CD4-positive, alpha-beta T cell treated with Interleukin-4 for 4 hours (primary cell): ENCODE measurements around the gene ZFR2.
"Not testable (repeated sequence)": the region's sequence is repeated elsewhere in the genome, so short reads cannot be mapped to it uniquely, and the experiment has no call there.

Experiments
- DNase-seq: peaks from one replicate; pipeline ENCODE4 v3.0.0-alpha.2; 2020

ZFR2 gene

DNA sequence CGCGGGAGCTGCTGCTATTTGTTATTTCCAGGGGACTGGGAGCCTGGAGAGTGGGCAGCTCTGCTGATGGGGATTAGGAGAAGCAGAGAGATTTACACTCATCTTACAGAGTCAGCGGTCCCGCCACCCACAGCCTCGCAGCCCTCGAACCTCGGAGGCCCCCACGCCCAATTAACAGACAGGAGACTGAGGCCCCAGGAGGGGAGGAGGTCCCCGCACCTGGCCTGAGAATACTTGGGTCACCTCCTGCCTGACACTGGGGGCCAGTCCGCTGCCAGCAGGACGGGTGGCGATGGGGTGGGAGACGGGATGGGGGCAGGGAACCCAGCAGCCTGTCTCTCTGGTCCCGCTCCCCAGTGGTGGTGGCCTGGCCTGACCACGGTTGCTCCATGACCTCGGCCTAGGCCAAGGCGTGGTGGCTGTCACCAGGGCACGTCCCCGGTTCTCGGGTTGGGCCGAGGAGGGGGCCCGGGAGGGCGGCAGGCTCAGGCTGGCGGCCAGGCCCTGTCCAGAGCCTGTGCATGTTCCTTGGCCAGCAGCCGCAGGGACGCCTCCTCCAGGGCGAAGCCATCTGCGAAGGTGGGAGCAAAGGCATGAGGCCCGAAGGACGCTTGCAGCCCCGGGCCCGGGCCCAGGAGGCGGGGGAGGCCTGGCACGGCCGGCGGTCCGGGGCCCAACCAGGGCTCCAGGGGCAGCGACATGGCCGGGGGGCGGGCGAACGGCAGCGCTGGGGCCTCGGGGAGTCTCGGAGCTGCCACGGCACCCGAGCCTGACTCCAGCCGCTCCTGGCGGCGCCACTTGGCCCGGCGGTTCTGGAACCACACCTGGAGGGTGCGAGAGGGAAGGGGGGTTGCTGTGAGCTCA, 98.5 kb downstream of the ZFR2 start:
- no peak for DNase-seq

DNA sequence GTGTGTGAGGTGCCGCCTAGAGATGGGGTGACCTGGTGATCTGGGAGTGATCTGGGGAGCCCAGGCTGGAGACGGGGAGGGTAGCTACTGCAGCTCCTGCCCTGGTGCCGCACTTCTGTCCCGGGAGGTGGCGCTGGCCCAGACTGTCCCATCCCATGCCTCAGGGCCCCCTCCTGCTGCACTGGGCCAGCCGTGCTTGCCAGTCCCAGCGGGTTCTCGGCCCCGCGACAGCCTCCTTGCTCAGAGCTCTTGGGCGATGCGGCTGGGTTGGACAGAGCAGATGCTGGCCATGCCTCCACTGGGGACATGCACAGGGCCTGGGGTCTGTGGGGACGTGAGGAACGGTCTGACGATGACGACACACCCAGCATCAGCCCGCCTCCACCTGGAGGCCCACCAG, 99.3 kb downstream of the ZFR2 start:
- DNase-seq, result no peak

DNA sequence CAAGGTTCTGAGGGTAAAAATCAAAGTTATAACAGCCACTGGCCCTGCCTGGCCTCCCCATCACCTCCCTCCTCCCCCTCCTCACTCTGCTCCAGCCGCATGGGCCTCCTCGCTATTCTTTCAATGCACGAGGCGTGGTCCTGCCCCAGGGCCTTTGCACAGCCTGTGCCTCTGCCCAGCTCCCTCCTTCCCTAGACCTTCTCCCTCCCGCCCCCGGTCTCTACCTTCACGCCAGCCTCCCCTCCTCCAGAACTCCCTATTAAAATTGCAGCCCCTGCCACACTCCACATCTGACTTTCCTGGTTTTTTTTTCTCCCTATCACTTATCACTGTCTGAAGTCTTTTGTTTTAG, 100.1 kb downstream of the ZFR2 start:
- no peak for DNase-seq

DNA sequence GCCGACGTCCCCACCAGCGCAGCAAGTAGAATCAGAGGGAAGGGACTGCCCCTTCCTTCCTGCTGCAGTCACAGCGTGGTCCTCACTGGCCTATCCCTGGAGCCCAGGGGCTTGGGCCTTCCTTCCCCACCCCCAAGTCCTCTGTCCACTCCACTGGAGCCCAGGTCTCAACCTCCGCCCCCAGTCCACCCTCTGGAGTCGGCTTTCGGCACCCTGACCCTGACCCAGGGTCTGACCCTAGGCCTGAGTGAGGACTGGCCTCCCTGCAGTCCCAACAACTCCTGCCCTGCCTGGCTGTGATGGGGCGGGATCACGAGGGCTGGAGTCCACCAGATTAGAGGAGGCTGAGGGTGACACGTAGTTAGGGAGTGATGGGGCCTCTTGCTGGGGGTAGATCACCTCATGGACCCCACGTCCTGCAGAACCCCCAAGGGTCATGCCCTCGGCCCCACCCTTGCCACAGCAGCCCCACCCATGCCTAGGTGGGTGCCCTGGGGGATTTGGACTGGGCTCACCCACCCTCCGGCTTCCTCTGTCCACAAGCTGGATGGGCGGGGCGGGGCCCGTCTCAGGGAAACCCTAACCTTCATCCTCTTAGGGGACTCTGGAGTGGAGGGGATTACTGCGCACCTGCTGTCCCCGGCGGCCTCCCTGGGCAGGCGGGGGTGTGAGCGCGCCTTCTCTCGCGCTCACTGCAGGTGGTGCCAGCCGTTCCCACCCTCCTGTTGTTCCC, 100.7 kb downstream of the ZFR2 start:
- no peak for DNase-seq

DNA sequence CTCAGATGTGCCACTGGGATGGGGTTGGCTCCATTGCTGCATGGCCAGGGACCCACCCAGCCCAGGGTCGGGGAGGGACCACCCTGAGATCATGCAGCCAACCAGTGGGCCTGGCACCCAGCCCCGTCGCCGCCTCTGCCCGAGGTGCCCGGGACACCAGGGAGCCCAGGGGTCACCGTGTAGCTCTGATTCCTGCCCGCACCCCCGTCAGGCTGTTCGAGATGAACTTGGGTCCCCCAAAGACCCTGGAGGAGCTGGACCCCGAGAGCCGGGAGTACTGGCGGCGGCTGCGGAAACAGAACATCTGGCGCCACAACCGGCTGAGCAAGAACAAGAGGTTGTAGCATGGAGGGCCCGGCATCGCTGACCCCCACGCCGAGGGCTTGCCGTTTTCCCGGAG, 101.8 kb downstream of the ZFR2 start:
- DNase-seq, result no peak

DNA sequence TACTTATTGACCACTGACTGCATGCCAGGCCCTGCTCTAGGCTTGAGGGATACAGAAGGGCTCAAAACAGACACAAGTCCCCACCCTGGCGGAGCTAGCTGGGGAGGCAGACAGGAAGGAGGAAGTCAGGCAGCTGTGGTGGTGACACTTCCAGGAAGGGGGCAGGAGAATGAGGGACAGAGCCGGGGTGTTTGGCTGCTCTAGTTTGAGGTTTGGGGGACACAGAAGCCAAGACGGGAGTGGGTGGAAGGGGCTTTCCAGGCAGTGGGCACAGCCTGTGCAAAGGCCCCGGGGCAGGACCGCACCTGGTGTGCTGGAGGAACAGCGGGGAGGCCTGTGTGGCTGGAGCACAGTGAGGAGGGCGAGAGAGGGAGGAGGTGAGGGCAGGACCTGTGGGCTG, 102.3 kb downstream of the ZFR2 start:
- no peak for DNase-seq

DNA sequence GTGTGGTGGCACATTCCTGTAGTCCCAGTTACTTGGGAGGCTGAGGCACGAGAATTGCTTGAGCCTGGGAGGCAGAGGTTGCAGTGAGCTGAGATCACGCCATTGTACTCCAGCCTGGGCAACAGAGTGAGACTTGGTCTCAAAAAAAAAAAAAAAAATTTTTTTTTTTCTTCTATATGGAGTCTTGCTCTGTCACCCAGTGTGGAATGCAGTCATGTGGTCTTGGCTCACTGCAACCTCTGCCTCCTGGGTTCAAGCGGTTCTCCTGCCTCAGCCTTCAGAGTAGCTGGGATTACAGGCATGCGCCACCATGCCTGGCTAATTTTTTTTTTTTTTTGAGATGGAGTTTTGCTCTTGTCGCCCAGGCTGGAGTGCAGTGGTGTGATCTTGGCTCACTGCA, 103.1 kb downstream of the ZFR2 start:
- DNase-seq, result not testable (repeated sequence)

DNA sequence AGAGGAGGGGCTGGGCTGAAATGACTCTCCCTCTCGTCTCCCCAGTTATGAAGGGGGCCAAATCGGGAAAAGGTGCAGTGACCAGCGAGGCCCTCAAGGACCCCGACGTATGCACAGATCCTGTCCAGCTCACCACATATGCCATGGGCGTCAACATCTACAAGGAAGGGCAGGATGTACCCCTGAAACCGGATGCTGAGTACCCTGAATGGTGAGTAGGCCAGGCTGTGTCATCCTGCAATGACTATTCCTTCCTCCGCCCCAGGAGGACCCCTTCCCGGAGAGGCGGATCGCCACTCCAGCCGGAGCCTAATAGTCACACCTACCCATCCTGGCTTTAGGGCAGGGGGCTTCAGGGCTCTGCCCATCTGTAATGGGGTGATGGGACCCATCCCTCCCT, 103.7 kb downstream of the ZFR2 start:
- DNase-seq, result no peak

DNA sequence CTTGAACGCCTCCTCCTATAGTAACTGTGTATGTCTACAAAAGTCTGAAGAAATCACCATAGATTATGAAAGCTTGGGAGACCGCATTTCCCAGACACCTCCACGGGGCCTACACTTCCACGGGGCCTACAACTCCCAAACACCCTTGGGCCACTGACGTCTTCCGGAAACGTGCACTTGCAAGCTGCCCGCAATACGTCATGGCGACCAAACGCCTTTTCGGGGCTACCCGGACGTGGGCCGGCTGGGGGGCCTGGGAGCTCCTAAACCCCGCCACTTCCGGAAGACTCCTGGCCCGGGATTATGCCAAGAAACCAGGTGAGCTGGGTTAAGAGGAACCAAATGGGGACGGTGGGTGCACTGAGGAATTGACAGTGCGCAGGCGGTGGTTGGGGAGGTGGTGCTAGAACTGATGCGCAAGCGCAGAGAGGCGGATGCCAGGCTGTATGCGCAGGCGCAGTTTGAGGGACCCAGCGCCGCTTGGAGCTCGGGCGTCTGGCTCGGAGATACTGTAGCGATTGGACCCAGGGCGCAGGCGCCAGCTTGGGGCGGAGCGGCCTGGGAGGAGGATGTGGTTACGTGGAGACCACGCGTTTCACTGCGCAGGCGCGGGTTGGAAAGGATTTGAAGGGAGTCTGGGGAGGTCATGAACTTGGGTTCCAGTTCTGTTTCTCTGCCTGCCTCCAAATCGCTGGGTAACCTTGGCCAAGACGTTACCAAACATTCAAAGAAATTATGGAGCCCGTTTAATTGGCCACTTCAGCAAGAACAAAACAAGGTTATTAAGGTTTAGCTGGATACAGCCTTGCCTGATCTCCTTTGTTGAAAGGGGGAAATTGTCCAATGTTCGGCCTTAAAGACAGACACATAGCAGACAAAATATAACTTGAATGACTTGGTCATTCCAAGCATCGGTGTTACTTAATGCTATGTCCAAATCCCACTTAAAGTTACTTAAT, 106.1 kb downstream of the ZFR2 start, which contains the start of gene MRPL54:
Gene MRPL54 (plus strand): TSS at position 182 of the 959 bp plus-strand sequence. CDS start 19 bp downstream, at position 201.
- DNase-seq, result peak; percentile 99

DNA sequence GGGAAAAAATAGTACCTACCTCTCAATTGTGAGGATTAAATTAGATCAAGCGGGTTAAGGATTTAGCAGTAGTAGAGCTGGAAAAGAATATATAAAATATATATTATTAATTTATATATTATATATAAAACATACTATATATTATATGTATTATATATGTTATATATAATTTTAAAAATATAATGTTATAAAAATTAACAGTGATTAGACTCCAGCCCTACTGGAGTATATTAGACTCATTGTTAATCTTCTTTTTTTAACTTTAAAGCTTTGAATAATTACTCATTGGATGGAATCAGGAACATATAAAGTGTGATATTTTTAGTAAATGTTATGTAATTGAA, 106.7 kb downstream of the ZFR2 start:
- DNase-seq, result no peak

DNA sequence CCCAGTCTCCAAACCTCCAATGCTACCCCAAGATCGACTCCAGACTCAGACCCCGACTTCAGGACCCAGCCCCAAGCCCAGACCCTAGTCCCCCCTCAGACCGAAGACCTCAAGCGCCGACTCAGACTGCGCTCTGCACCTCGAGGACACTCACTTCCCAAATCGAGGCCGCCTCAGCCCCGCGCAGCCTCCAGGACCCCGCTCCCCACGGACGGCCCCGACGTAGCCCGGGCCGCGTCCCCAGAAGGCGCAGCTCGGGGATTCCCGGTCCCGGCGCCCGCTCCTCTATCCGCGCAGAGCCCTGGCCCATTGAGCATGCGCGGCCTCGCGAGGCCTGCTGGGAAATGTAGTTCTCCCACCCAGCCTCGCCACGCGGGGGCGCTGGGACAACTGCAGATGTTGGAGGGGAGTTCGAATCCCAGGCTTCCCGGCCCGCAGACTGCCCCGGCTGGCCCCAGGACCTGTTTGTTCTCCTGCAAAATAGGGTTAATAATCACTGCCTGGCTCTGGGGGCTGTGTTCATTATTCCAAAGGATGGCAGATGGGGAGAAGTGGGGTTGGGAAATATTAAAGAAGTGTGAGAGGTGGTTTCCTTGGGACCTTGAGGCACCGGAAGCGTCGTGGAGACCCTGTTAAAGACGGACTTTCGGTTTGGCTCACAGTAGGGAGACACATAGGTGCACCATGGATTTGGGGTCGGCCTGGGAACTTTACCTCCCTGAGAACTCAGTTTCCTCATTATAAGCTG, 107.3 kb downstream of the ZFR2 start, which contains the start of gene APBA3:
Gene APBA3 (minus strand): TSS at position 311 of the 748 bp plus-strand sequence. CDS start 1,428 bp downstream, outside the sequence.
- DNase-seq, result peak; percentile 91

DNA sequence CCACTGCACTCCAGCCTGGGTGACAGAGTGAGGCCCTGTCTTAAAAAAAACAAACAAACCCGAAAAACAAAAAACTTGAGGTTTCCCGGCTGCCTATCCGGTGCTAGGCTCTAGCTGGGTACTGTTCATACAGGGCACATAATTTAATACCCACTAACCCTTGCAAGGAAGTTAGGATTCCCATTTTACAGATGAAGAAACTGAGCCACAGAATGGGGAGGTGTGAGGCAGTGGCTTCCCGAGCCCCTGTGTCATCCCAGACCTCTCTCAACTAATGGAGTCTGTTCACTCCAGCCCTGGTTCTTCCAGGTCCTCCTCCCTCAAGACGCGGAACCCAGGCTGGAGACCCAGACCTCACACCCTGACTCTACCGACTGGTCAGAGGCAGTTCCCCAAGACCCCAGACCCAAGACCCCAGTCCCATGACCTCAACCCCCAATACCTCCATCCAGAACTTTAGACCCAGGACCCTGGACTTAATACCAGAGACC, 107.9 kb downstream of the ZFR2 start:
- DNase-seq, result peak; percentile 41

DNA sequence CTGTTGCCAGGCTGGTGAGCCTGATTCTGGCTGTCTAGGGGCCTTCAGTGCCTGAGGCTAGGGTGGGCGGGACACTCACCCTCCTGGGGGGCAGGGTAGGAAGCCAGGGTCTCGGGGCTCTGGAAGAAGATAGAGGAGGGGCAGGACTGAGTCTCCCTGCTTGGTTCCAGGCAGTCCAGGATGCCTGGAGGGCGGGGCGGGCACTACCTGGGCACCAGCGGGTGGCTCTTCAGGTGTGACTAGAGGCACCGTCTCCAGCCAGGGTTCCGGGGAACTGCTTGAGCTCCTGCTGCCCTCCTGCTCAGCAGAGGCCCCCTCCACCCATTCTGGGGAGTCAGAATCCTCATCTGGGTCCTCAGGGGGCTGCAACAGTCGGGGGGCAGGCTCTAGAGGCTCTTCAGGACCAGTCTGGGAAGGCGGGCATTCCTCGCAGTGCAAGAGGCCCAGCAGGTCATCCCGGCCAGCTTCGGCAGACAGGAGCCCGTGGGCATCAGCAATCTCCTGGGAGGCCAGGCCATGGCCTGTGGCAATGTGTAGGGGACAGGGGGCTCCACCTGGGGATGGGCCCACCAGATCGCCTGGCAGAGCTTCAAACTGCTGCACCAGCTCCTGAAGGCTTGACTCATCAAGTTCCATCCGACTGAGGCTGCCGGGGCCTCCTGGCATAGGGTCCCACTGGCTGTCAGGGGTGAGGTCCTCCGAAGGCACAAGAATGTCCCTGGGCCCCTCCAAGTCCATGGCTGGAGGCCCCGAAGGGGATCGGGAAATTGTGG, 109.2 kb downstream of the ZFR2 start:
- DNase-seq, result no peak

DNA sequence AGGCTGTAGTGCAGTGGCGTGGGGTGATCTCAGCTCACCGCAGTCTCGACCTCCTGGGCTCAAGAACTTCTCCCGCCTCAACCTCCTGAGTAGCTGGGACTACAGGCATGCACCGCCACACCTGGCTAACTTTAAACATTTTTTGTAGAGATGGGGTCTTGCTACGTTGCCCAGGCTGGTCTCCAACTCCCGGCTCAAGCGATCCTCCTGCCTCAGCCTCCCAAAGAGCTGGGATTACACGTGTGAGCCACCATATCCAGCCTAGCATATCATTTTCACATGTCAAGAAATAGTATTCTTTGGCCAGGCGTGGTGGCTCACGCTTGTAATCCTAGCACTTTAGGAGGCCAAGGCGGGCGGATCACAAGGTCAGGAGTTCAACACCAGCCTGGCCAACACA, 110.5 kb downstream of the ZFR2 start:
- not testable (repeated sequence) for DNase-seq

DNA sequence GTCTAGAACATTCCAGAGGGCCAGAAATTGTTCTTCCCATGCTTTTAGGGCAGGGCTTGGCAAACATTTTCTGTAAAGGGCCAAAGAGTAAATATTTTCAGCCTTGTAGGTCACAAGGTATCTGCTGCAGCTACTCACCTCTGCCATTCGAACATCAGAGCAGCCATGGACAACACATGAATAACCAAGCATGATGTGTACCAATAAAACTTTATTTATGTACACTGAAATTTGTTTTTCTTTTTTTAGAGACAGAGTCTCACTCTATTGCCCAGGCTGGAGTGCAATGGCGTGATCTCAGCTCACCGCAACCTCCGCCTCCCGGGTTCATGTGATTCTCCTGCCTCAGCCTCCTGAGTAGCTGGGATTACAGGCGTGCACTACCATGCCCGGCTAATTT, 111.1 kb downstream of the ZFR2 start:
- not testable (repeated sequence) for DNase-seq
